ENCODE data around the gene STX1B.

The STX1B gene

GRCh38 chr16:30992931-30993816 is 17.3 kb downstream of the STX1B start:
- DNase-seq, result no peak

DNA sequence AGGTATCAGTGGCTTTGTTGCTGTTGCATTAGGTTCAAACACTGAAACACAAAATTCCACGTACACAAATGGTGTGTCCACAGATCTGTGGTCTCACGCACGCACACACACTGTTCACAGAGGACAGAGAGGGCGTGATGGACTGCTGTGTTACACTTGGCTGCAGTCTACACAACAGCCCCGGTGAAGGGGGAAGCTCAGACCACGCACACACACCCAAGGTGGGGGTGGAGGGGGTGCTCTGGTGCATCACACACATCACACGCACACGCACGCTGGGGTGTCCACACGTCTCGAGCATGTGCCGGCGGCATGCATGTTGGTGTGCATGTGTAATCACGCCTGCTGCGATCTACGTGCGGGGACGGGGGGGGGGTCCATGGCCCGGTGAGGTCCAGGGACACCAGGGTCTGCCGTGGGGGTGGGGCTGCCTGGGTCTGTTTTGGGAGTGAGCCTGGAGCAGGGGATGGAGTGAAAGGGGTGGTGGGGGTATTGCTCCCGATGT is 18.1 kb downstream of the STX1B start:
- no peak for DNase-seq

DNA sequence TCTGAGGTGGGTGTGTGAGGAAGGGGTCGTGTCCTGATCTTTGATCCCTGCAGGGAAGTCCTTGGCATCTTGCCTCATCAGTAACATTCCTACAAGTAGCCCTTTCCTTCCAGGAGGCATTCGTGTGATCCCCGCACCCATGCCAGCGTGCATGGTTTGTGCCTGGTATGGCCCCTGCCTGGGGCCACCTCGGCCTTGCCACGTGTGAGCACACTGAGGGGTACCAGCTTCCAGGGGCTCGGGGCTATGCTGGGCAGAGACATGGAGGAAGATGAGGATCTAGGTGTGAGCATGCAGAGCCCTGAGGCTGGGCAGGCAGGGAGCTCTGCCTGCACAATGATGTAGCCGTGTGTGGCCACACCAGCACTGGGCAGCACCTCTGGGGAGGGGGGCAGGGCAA is 19.4 kb downstream of the STX1B start:
- DNase-seq, result no peak

DNA sequence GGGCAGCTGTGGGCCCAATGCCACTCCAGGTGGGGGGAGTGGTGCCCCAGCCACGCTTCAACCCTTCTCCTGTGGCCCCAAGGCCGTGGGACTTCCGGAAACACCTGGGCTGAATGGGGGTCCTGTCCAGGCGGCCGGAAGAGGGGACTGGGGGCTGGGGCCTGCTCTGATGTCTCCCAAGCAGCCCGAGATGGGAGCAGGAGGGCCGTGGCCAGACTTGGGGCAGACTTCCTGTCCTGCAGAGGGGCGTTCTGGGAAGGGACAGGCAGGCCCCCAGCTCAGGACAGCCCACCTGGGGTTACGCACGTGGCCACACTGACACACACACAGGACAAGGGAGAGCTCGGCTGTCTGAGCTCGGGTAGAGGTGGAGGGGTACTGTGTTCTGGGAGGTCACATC is 20.3 kb downstream of the STX1B start:
- no peak for DNase-seq

DNA sequence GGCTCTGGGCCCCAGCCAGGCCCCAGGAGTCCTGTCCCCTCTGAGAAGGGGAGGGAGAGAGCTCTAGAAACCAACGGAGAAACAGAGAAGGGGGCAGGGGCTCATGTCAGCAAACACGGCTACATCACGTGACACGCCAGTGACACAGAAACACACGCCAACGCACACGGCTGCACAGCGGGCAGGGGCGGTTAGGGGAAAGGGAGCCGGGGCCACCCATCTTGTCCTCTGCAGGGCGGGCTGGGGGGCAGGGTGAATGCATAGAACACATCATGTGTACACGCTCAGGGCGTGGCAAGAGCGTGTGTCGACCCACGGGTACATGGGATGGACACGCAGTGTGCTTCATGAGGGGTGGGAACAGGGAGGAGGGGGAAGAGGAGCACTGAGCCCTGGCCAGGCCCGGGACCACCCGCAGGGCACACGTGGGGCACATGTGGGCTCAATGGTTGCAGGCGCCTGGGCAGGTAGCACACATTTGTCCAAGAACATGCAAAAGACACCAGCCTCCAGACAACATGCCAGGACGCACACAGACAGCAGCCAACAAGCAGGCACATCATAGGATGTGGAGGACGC is 20.9 kb downstream of the STX1B start:
- no peak for DNase-seq

GRCh38 chr16:30987581-30988190 is 22.8 kb downstream of the STX1B start:
- DNase-seq, result no peak

DNA sequence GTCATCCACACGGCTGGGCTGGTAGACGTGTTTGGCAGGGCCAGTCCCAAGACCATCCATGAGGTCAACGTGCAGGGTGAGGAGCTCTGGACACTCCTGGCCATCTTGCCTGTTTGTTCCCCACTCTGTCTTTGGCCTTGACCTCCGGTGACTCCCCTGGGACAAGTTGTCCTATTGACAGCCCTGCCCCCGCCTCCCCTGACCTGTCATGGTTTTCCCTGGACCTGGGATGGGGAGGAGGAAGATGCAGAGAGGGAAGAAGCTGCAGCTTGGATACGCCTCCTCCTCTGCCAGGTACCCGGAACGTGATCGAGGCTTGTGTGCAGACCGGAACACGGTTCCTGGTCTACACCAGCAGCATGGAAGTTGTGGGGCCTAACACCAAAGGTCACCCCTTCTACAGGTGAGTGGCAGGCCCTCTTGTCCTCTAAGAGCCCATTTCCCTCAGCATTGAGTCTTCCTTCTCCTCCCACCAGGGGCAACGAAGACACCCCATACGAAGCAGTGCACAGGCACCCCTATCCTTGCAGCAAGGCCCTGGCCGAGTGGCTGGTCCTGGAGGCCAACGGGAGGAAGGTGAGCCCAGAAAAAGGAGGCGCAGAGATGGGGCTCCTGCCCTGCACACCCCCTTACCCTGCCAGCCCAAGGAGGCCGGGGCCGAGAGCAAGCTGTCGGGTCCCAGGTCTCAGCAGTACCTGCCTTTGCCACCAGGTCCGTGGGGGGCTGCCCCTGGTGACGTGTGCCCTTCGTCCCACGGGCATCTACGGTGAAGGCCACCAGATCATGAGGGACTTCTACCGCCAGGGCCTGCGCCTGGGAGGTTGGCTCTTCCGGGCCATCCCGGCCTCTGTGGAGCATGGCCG is 24.1 kb downstream of the STX1B start:
- no peak for DNase-seq

- DNase-seq, result no peak
Observed at GRCh38 chr16:30985401-30986128, 24.9 kb downstream of the STX1B start.

DNA sequence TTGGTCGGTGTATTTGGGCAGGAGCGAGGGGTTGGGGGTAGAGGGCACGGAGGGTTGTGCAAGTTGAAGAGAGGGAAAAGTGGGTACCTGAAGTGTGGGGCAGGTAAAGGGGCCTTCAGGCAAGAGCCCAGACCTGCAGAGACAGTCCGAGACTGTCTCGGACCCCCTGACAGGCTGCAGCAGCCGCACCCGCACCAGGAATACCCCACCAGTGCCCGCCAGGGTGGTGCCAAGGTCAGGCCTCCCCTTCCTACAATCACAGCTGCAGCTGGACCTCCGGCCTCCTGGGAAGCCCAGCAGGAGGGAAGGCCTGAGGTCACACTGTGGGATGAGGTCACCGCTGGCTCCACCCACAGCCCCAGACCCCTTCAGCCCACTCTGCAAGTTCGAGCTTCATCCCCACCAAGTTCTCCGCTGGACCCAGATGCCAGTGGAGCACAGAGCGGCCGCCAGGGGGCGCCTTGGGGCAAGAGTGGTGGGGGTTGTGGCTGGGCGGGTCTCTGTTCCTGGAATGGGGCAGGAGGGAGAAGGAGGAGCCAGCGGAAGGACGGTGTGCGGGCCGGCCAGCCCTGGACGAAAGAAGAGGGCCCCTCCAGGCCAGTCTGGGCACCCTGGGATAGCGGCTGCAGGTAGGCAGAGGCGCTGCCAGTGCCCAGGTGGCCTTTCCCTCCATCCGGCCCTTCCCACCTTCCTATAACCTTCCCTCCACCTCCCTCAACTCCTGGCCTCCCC is 25.6 kb downstream of the STX1B start, which contains the start of gene HSD3B7:
TSS of gene HSD3B7 (plus strand) at position 539 of the 732 bp plus-strand sequence. CDS start 452 bp downstream, outside the sequence.
- peak; percentile 49 to 77 for DNase-seq

DNA sequence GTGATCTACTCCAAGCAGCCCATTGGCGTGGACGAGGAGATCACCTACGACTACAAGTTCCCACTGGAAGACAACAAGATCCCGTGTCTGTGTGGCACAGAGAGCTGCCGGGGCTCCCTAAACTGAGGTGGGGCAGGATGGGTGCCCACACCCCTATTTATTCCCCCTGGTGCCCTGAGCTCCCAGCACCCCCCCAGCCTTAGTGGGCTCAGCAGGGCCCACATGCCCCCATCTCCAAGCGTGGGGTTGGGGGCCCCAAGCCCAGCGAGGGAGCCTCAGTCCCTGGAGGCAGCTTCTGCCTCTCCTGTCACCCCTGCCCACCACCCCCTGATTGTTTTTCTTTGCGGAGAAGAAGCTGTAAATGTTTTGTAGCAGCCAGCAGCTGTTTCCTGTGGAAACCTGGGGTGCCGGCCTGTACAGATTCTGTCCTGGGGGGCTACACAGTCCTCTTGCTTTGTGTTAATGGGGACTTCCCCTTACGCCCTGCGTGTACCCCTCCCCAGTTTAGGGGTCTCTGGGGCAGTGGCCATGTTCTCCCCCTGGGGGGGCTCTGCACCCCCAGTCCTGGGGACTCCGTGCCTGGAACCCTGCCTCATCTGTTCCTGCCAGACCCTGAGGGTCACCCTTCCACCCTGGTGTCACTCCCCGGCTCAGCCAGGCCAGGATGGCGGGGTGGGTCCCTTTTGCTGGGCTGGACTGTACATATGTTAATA is 26.4 kb downstream of the STX1B start:
- DNase-seq, result no peak

GRCh38 chr16:30983289-30983889 is 27.0 kb downstream of the STX1B start:
- DNase-seq, result no peak

GRCh38 chr16:30982548-30983288 is 27.7 kb downstream of the STX1B start:
- no peak for DNase-seq

DNA sequence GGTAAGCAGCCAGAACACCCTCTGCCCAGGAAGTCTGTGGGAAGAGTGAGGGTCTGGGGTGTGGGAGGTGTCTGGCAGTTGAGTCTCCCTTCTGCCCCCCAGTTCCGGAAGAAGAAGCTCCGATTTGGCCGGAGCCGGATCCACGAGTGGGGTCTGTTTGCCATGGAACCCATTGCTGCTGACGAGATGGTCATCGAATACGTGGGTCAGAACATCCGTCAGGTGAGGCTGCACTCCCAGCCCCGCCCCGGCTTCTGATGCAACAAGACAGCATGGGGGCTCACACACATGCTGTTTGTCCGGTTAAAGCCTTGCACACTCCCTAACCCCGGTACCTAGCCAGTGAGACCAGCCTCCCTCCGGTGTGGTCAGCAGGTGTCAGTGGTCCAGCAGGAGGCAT is 29.5 kb downstream of the STX1B start:
- DNase-seq, result no peak

- no peak for DNase-seq
Observed at GRCh38 chr16:30980434-30980833, 30.0 kb downstream of the STX1B start.

GRCh38 chr16:30980023-30980371 is 30.4 kb downstream of the STX1B start:
- no peak for DNase-seq

GRCh38 chr16:30979170-30980022 is 31.0 kb downstream of the STX1B start:
- no peak for DNase-seq

DNA sequence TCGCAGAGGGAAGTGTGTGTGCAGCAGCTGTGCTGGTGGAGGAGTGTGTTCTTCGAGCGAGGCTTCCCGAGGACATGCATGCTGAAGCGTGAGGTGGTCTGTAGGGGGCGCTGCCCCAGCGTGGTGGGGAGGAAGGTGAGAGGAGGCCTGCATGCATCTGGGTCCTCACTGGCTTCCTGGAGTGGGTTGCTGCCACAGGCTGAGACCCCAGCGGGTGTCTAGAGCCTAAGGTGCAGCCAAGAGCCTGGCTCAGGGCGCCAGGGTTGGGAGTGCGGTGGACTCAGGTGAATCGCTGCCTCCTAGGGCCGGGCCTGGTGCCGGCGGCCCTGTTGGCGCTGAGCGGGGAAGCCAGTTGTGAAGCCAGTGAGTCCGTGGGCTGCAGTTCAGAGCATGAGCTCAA is 32.9 kb downstream of the STX1B start:
- DNase-seq, result no peak

DNA sequence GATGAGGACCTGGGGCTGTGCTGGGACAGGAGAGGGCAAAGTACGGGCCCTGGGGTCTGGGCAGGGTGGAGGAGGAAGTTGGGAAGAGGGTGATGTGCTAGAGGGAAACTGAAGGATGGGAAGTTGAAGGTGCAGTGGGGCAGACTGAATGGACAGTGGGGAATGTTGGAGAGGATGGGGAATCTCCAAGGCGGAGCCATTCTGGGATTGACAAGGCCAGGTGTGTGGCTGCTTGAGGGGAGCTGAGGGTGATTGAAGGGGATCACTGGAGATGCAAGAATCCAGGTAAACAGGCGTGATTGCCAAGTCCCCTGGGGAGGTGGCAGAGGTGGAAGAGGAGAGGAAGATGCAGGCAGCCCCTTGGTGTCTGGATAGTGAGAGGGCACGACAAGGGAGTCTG is 34.0 kb downstream of the STX1B start:
- no peak for DNase-seq

DNA sequence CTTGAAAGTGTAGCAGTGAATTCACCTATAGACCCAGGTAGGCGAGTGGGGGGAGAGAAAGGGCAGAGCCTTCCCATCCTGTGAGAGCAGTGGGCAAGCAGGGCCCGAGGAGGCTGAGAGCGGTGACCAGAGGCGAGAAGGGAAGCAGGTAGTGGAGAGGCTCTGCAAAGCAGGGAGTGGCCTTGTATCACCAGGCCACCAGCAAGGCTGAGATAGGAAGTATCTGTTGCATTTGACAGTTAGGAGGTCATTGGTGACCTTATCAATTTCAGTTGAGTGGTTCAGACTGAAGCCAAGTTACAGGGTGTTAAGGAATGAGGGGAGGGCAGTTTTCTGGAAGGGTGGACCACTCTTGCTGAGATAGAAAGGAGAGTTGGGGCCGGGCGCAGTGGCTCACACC is 36.1 kb downstream of the STX1B start:
- DNase-seq, result no peak

Measured in SW 1271 (cell line).